ENCODE measurements around the gene PARL.

The PARL gene

DNA sequence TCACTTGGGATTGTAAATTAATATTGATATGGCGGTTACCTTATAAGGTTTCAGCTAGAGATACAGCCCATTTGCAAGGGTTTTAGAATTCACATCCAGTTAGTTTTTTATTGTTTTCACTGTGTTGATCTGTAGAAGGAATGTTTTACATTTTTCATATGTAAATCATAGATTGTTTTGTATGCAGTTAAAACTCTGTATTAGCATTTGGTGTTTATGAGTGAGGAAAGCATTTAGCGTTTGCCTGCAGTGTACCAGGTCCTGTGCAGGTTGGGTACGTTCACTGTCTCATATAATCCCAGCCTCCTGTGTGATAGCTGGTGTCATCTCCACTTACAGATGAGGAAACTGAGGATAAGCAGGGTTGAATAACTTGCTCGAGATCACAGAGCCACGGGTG, 83.1 kb downstream of the PARL start:
- no peaks in the 10 kb centered on the region for H3K27me3 ChIP-seq
- no peak for TF ChIP-seq CTCF (IDR thresholded peaks at IDR 0.05; ENCODE audit: low read depth, low read length)
- H3K9me3 ChIP-seq, result no peaks in the 10 kb centered on the region
- H3K36me3 ChIP-seq, result peaks cover 92% of the 10 kb centered on the region
- H3K4me3 ChIP-seq (ENCODE audit: low read depth, low read length), result no peak overlapping the region
- DNase-seq, result no peak
- H3K4me1 ChIP-seq, result no peaks in the 10 kb centered on the region

DNA sequence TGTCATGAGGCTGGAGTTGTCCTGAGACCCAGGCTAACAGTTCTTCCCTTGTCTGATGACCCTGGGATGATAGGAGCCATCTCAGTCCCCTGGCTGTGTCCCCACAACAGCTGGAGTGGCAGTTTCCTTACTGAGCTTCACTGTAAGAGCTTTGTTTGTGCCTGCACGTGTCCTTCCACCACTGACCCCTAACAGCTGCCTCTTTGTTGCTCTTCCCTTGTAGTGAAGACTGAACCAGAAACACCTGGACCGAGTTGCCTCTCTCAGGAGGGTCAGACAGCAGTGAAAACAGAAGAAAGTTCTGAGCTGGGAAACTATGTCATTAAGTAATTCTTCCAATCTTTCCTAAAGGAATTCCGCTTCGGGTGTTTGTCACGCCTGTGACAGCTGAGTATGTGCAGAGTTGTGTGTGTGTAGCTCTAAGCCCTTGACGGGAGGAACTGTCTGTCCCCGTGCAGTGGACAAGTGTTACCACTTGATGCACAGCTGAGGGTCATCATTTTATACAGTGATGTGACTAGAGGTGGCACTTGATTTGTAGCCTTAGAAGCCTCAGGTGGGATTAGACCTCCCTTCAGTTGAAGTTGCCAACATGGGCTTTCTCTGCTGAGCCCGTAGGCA, 84.3 kb downstream of the PARL start:
- H3K27me3 ChIP-seq, result no peaks in the 10 kb centered on the region
- no peak overlapping the region for H3K4me3 ChIP-seq (ENCODE audit: low read depth, low read length)
- no peaks in the 10 kb centered on the region for H3K4me1 ChIP-seq
- no peak for TF ChIP-seq CTCF (IDR thresholded peaks at IDR 0.05; ENCODE audit: low read depth, low read length)
- peaks cover 86% of the 10 kb centered on the region for H3K36me3 ChIP-seq
- H3K9me3 ChIP-seq, result no peaks in the 10 kb centered on the region
- DNase-seq, result no peak

DNA sequence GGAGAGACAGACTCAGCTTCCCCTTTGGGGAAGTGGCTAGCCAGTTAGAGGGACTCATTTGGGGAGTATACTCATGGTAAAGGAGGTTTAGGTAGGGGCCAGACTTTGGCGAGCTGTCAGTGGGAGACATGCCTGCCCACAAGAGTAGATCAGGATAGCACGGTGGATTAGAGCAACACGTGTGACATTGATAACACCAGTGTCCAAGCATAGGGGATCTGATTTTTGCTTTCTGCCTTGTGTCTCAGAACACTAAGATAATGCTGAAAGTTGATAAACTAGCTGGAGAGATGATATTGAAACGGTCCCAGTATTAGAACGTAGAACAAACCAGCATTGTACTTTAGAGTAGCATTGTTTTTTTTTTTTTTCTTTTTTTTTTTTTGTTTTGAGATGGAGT, 85.2 kb downstream of the PARL start:
- no peaks in the 10 kb centered on the region for H3K9me3 ChIP-seq
- H3K4me3 ChIP-seq (ENCODE audit: low read depth, low read length), result no peak overlapping the region
- H3K36me3 ChIP-seq, result peaks cover 83% of the 10 kb centered on the region
- H3K4me1 ChIP-seq, result no peaks in the 10 kb centered on the region
- DNase-seq, result no peak
- no peaks in the 10 kb centered on the region for H3K27me3 ChIP-seq
- no peak for TF ChIP-seq CTCF (IDR thresholded peaks at IDR 0.05; ENCODE audit: low read depth, low read length)

DNA sequence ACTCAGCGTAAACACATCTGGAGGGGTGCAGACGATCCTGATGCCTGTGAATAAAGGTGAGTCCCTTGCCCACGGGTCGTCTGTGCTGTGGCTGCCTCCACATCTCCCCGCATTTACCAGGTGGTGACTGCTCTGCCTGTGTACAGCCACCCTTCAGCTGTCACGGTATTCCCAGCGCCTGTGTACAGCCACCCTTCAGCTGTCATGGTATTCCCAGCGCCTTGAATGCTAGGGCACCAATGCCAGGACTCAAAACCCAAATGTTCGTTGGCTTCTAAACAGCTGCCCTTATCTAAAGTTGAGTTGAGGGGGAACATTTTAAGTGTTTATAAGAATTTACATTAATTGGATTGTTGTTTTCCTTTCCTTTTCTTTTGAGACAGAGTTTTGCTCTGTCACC, 86.7 kb downstream of the PARL start:
- no peak overlapping the region for H3K4me3 ChIP-seq (ENCODE audit: low read depth, low read length)
- no peaks in the 10 kb centered on the region for H3K4me1 ChIP-seq
- peaks cover 83% of the 10 kb centered on the region for H3K36me3 ChIP-seq
- no peaks in the 10 kb centered on the region for H3K9me3 ChIP-seq
- no peak for TF ChIP-seq CTCF (IDR thresholded peaks at IDR 0.05; ENCODE audit: low read depth, low read length)
- H3K27me3 ChIP-seq, result no peaks in the 10 kb centered on the region
- no peak for DNase-seq

- H3K27me3 ChIP-seq, result no peaks in the 10 kb centered on the region
- no peaks in the 10 kb centered on the region for H3K9me3 ChIP-seq
- no peak for TF ChIP-seq CTCF (IDR thresholded peaks at IDR 0.05; ENCODE audit: low read depth, low read length)
- H3K36me3 ChIP-seq, result peaks cover 82% of the 10 kb centered on the region
- no peak overlapping the region for H3K4me3 ChIP-seq (ENCODE audit: low read depth, low read length)
- no peak for DNase-seq
- H3K4me1 ChIP-seq, result no peaks in the 10 kb centered on the region
These were observed 88.3 kb downstream of the PARL start for GRCh38 chr3:183796372-183796771.

DNA sequence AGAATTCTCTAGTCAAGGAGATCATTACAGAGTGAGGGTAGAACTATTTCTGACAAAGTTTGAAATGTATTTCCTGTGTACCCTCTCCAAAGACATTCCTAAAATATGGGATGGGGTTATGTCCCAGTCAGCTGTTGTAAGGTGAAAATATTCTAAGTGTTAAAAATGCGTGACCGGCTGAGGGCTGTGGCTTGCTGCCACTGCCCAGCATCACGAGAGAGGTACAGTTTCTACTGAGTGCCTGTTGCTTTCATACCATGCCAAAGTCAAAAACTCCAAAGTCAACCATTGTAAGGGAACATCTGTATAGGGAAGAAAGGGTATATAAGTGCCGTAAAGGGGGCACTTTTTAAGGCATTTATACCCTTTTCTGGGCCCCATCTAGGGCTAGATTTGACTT, 90.2 kb downstream of the PARL start:
- DNase-seq, result no peak
- no peaks in the 10 kb centered on the region for H3K4me1 ChIP-seq
- H3K4me3 ChIP-seq (ENCODE audit: low read depth, low read length), result no peak overlapping the region
- H3K9me3 ChIP-seq, result no peaks in the 10 kb centered on the region
- no peak for TF ChIP-seq CTCF (IDR thresholded peaks at IDR 0.05; ENCODE audit: low read depth, low read length)
- H3K27me3 ChIP-seq, result no peaks in the 10 kb centered on the region
- H3K36me3 ChIP-seq, result peaks cover 80% of the 10 kb centered on the region
